RWPE2 (cell line): ENCODE results near the gene WNT9B.

Experiments
- ATAC-seq: fragments of 200-7000 bp; cut with Tn5 transposase; 3 replicates; pipeline ENCODE4 v1.9.1; 2021; ENCODE audit warnings: low read depth
- DNase-seq: peaks from one replicate; pipeline ENCODE4 v3.0.0-alpha.2; 2020; ENCODE audit warnings: low spot score
- H3K27ac ChIP-seq: fragments of 450-650 bp; 2 replicates; pipeline ENCODE4 v1.5.1; 2017; ENCODE audit warnings: mild to moderate bottlenecking; ENCODE audit not compliant: poor library complexity, severe bottlenecking
- H3K27me3 ChIP-seq: fragments of 250-450 bp; sonication (Bioruptor Pico); 2 replicates; pipeline ENCODE4 v1.5.1; 2021; ENCODE audit warnings: mild to moderate bottlenecking, moderate library complexity; ENCODE audit not compliant: insufficient read depth, poor library complexity, severe bottlenecking
- H3K36me3 ChIP-seq: fragments of 250-450 bp; sonication (Bioruptor Pico); 2 replicates; pipeline ENCODE4 v1.5.1; 2020; ENCODE audit warnings: low read depth, mild to moderate bottlenecking, moderate library complexity
- H3K4me1 ChIP-seq: fragments of 250-450 bp; sonication (Bioruptor Pico); 2 replicates; pipeline ENCODE4 v1.5.1; 2021; ENCODE audit warnings: mild to moderate bottlenecking, moderate library complexity; ENCODE audit not compliant: insufficient read depth, poor library complexity, severe bottlenecking
- H3K4me3 ChIP-seq: fragments of 250-450 bp; sonication (Bioruptor Pico); 2 replicates; pipeline ENCODE4 v1.5.1; 2021; ENCODE audit warnings: mild to moderate bottlenecking, moderate library complexity; ENCODE audit not compliant: severe bottlenecking
- H3K9me3 ChIP-seq: fragments of 250-450 bp; sonication (Bioruptor Pico); 2 replicates; pipeline ENCODE4 v1.5.1; 2021; ENCODE audit warnings: mild to moderate bottlenecking, moderate library complexity; ENCODE audit not compliant: severe bottlenecking
- TF ChIP-seq, protein P1 (sequence below): fragments of 450-650 bp; IDR thresholded peaks from one replicate; pipeline ENCODE4 v1.5.1; 2017; ENCODE audit warnings: mild to moderate bottlenecking, moderate library complexity; ENCODE audit not compliant: poor library complexity, severe bottlenecking

WNT9B gene

DNA sequence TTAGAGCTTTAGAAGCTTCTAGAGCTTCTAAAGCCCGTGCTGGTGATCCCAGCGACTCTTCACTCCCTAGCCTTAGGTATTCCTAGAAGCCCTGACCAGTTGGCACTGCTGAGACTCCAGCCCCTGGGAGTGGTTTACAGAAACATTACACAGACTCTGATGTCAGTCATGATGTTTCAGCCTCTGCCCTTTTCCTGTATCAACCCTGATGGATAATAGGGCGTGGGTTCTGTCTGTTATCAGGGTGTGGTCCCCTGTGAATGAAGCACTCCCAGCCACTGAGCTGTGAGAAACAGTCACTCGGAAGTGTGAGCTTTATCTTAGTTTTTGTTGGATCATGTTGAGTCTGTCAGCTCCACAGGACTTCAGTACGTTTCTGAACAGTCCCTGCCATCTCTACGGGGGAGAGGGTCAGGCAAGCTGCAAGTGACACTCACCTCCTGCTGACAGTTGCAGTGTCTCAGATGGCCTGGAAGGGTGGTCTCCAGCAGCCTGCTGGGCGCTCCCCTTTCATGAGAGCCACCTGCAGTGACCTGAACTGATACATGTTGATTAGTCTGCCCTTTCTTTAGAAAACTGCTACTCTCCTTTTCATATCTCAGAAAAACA lies 84.4 kb downstream of the WNT9B start:
- no peak overlapping the region for H3K4me3 ChIP-seq
- H3K27ac ChIP-seq = no peak overlapping the region
- H3K27me3 ChIP-seq = no peaks in the 10 kb centered on the region
- TF ChIP-seq, protein P1, sequence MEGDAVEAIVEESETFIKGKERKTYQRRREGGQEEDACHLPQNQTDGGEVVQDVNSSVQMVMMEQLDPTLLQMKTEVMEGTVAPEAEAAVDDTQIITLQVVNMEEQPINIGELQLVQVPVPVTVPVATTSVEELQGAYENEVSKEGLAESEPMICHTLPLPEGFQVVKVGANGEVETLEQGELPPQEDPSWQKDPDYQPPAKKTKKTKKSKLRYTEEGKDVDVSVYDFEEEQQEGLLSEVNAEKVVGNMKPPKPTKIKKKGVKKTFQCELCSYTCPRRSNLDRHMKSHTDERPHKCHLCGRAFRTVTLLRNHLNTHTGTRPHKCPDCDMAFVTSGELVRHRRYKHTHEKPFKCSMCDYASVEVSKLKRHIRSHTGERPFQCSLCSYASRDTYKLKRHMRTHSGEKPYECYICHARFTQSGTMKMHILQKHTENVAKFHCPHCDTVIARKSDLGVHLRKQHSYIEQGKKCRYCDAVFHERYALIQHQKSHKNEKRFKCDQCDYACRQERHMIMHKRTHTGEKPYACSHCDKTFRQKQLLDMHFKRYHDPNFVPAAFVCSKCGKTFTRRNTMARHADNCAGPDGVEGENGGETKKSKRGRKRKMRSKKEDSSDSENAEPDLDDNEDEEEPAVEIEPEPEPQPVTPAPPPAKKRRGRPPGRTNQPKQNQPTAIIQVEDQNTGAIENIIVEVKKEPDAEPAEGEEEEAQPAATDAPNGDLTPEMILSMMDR = no peak
- no peaks in the 10 kb centered on the region for H3K4me1 ChIP-seq
- peaks cover 90% of the 10 kb centered on the region for H3K36me3 ChIP-seq
- no peaks in the 10 kb centered on the region for H3K9me3 ChIP-seq
- ATAC-seq = no peak
- no peak for DNase-seq
